ACHN (cell line): ENCODE measurements around the gene GNRH2.
"Not testable (repeated sequence)": the region's sequence is repeated elsewhere in the genome, so short reads cannot be mapped to it uniquely, and the experiment has no call there.

ENCODE experiments used
- DNase-seq: peaks from one replicate; pipeline ENCODE4 v3.0.0-alpha.2; 2015
- in situ Hi-C: cut with HindIII; loops from 2 replicates; pipeline ENCODE4 v1.10.0; 2017; ENCODE audit warnings: low sequenced_read_pairs, low pct_ligation_motif_present, low pct_unique_long_range_greater_than_20kb

GNRH2 gene

DNA sequence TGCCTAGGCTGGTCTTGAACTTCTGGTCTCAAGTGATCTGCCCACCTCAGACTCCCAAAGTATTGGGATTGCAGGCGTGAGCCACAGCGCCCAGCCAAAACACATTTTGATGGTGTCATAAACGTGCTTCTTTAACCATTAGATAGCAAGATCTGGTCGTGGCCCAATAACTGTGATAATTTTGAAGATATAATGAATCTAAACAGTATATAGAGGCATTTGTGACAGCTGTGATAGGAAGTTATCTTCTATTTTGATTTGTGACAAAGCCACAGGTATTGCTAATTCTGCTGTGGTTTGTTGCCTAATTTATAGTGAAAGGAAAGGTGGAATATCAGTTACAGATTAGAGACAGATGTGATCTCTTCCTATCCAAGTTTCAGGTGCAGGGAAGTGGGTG is 27.3 kb downstream of the GNRH2 start:
- no peak for DNase-seq
- in situ Hi-C loops = no loop called here

DNA sequence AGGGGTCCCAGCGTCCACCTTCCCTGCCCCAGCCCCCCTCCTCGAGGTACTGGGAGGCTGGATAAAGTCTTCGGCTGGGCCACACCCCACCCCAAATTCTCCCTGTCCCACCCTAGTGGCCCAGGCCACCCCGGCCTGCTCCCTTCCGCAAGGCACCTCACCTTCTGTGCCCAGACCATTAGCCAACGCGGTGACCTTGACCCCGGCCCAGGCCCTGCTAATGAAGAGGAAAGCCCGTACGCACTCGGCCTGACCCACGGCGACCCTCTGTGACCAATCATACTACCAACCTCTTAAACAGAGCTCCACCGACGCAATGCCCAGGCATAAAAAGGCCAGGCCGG is 27.8 kb downstream of the GNRH2 start:
- in situ Hi-C loops = no loop called here
- no peak for DNase-seq

DNA sequence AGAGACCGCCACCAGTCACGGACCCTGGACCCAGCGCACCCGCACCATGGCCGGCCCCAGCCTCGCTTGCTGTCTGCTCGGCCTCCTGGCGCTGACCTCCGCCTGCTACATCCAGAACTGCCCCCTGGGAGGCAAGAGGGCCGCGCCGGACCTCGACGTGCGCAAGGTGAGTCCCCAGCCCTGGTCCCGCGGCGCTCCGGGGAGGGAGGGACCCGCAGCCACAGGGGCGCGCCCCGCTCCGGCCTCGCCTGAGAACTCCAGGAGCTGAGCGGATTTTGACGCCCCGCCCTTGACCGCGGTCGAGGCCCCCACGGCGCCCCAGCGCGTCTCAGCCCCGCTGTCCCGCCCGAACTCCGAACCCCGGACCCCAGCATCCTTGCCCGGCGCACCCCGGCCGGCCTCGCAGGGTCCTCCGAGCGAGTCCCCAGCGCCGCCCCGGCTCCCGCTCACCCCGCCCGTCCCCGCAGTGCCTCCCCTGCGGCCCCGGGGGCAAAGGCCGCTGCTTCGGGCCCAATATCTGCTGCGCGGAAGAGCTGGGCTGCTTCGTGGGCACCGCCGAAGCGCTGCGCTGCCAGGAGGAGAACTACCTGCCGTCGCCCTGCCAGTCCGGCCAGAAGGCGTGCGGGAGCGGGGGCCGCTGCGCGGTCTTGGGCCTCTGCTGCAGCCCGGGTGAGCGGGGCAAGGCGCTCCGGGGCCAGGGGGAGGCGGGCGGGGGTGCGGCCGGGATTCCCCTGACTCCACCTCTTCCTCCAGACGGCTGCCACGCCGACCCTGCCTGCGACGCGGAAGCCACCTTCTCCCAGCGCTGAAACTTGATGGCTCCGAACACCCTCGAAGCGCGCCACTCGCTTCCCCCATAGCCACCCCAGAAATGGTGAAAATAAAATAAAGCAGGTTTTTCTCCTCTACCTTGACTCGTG is 28.4 kb downstream of the GNRH2 start, which contains the start of gene OXT:
OXT (plus strand) TSS at position 11 of the 920 bp plus-strand sequence; CDS start at position 47, 36 bp downstream.
- DNase-seq = no peak
- in situ Hi-C loops = no loop called here

DNA sequence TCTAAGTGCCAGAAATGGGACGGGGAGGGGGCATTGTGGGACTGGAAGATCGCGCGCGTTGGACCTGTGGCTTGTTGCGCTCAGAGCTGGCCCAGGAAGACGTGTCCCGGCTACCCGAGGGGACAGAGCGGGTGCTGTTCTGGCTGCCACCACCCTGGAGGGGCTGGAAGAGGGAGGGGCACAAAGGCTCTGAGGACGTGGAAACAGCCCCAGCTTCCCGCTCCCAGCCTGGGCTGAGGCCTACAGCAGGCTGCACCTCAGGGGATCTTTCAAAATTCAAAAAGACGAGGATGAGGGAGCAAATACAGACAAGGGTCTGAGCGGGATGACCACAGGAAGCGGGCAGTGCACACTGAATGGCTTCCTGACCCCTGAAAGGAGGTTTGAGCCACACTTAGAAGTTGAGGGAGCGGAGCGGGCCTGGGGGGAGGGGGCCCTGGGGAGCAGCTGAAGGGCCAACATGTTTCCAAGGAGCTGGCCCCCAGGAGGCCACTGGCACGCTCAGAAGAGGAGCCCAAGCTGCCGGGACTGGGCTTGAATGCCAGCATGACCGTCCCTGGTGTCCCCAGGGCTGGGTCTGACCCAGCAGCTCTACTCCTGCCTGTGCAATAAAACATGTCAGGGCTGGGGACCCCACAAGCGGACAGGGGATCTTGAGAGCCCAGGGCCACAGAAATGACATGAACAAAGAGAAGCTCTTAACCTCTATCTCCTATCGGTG is 29.3 kb downstream of the GNRH2 start:
- DNase-seq = no peak
- in situ Hi-C loops = no loop called here

DNA sequence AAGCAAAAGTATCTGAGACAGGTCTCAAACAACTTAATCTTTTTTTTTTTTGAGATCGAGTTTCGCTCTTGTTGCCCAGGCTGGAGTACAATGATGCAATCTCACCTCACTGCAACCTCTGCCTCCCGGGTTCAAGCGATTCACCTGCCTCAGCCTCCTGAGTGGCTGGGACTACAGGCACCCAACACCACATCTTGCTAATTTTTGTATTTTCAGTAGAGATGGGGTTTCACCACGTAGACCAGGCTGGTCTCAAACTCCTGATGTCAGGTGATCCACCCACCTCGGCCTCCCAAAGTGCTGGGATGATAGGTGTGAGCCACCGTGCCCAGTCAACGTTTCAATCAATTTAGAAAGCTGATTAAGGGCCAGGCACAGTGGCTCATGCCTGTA is 29.8 kb downstream of the GNRH2 start:
- DNase-seq, in situ Hi-C loops: not testable (repeated sequence)

DNA sequence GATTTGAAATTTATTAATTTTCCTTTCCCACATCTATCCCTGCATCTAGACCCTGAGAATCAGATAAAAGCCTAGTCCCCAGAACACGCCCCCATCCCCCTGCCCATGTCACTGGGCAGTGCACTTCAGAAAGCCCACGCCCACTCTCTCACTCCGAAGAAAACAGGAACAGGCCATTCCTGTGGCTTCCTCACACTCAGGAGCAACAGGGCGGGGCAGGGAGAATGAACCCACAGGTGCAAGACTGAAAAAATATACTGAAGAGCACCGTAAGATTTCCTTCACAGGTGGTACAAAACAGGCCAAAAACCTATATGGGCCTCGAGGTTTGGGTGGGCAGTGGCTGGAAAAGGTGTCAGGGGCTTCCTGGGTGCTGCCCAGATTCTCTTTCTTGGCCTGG is 31.4 kb downstream of the GNRH2 start:
- no peak for DNase-seq
- in situ Hi-C loops = no loop called here

DNA sequence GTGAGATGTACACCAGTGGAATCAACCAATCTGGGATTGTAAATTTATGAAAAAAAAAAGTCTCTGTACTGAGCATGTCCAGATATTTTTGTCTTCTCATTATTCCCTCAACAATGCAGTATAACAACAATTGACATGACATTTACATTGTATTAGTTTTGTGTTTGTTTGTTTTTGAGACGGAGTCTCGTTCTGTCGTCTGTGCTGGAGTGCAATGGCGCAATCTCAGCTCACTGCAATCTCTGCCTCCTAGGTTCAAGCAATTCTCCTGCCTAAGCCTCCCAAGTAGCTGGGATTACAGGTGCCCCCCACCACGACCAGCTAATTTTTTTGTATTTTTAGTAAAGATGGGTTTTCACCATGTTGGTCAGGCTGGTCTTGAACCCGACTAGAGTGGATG is 31.9 kb downstream of the GNRH2 start:
- in situ Hi-C loops, DNase-seq: not testable (repeated sequence)

DNA sequence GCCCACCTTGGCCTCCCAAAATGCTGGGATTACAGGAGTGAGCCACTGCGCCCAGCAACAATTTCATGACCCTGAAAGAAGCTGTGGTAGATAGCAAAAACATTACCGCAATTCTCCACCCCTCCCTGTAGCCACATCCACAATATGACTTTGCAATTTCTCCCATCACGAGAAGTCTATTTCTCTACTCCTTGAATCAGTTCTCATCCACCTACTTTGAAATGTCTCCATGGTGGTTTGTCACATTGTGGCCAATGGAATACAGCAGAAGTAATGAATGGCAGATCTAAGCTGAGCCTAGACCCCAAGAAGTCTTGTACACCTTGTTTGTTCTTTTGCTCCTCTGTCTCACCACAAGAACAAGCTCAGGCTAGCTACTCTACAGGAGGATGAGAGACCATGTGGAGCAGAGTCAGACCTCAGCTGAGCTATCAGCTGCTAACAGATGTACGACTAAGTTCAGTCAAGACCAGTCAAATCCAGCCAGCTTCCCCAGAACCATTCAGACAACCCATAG is 34.3 kb downstream of the GNRH2 start:
- DNase-seq = no peak
- in situ Hi-C loops = no loop called here

DNA sequence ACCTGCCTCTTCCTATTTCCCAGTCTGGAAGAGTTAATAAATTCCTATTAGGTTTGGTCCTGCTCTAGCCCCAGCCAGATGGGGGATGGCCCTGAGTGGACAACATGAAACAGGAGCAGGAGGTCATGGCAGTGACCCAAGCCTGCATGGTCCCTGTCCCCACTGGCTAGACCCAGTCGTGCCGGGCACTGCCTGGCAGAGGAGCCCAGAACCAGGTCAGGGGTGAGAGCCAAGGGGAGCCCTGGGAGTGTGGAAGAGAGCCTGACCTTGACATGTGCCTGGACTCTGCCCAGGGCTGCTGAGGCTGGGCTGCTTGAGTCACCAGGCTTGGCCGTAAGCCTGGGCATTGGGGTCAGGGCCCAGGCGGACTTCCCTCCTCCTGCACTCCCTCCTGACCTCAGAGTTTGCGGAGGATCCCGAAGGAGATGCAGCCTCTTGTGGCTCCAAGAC is 37.5 kb downstream of the GNRH2 start:
- peak; percentile 85 for DNase-seq
- in situ Hi-C loops = no loop called here

DNA sequence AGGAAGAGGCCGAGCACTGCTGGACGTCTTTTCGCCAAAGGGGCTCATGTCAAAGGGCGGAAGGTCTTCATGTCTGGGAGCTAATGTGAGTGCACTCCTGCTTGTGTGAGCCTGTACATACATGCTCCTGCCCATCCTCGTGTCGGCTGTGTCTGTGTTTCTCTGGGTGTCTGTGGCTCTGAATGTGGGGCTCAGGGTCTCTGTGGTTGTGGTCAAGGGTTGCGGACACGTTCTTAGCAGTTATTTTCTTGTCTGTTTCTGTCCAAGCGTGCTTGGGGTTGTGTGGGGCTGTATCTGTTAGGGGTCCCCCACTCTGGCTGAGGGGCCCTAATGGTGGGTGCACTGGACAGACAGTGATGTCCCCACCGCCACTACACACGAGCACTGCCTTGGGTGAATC is 38.2 kb downstream of the GNRH2 start:
- DNase-seq = peak; percentile 6
- in situ Hi-C loops = no loop called here

DNA sequence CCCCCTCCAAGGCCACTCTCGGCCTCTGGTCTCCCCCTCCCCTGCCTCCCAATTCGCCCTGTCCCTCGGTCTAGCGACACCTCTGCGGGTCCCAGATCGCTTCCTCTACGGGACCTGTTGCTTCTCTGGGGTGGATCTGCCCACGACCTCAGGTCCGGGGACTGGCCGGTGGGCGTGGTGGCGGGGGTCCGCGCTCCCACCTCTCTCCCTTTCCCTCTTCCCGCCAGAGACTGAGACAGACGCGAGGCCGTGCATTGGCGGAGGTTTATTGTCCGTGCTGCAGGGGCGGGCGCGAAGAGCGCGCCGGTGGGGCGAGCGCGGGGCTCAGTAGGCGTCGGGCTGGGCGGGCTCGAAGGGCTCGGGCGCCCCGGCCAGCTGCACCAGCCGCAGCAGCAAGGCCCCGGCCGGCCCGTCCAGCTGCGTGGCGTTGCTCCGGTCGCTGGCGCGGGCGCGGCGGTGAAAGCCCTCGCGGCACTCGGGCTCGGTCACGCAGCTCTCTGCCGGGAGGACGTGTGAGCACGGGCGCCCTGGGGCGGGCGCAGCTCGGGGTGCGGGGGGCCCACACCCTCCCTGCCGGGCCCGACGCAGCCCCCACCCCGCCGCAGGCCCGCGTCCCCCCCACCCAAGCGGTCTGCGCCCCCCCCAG is 39.0 kb downstream of the GNRH2 start:
- DNase-seq = no peak
- in situ Hi-C loops = no loop called here

DNA sequence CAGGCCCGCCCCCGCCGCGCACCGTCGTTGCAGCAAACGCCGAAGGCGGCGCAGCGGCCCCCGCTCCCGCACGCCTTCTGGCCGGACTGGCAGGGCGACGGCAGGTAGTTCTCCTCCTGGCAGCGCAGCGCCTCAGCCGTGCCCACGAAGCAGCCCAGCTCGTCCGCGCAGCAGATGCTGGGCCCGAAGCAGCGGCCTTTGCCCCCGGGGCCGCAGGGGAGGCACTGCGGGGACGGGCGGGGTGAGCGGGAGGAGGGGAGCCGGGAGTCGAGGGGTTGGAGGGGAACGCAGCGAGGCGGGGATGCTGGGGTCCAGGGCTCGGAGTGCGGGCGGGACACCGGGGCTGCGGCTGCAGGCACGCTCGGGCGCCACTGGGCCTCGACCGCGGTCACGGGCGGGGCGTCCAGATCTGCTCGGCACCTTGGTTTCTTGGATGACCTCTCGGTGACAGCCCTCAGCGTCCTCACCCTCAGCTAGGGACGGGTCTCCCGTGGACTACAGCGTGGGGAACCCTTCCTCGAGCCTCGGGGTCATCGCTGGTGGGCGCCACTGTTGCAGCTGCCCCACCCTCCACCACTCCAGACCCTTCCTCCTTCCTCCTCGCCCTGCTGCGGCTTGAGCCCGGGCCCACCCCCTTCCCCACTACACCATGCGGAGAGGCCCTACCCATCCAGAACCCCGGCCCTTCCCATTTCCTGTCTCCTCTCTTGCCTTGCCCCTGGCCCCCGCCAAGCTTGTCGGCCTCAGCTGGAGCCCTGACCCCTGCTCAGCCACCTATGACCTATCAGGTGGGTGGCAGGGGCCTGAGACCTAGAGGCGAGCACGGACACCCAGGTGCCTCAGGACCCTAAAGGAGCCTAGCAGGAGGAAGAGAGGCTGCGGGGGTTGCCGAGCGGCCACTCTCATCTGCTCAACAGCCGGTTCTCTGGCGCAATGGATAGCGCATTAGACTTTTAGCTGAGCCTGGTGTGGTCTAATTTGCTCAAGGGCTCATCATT is 39.8 kb downstream of the GNRH2 start:
- no peak for DNase-seq
- in situ Hi-C loops = no loop called here

DNA sequence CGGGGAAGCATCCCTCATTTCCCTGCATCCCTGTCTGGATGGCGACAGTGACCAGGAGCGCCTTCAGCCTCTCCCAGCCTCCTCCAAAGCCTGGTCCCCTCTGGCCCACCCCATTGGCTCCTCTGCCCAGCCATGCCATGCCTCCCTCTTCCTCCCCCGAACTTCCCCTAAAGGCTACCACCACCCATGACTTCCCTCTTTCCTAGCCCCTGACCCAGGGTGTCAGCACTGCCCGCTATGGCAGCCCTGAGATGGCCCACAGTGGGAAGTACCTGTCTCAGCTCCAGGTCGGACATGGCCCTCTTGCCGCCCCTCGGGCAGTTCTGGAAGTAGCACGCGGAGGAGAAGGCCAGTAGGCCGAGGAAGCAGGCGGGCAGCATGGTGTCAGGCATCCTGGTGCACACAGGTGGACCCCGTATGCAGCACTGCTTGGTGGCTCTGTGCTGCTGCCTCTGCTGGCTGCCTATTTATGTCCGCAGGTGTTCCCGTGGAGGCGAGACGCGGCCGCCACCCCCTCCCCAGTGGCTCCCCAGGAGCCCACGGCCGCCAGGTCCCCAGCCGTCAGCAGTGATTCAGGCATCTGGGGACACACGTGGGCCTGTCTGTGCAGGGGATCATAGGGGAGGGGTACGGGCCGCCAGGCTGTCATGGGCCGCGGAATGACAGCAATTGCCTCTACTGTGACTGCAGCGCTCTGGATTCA is 41.0 kb downstream of the GNRH2 start, which contains the start of gene AVP:
AVP (minus strand) TSS at position 442 of the 703 bp plus-strand sequence; CDS start at position 392, 50 bp downstream.
- no peak for DNase-seq
- in situ Hi-C loops = no loop called here

DNA sequence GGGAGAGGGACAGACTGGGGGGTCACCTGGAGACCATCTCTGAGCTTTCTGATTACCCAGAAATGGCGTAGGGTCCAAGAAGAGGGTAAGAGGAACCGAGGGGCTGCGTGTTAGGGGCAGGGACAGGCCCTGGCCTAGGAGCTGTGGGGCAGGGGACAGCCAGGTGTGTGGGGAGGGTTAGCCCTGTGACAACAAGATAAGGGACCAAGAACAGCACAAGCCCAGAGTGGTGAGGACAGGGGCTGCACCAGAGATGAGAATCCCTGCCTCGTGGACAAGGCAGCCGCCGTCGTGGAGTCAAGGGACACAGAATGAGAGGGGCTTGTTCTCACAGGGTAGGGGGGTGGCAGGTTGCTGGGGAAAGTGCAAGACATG is 41.6 kb downstream of the GNRH2 start:
- in situ Hi-C loops = no loop called here
- DNase-seq = no peak

DNA sequence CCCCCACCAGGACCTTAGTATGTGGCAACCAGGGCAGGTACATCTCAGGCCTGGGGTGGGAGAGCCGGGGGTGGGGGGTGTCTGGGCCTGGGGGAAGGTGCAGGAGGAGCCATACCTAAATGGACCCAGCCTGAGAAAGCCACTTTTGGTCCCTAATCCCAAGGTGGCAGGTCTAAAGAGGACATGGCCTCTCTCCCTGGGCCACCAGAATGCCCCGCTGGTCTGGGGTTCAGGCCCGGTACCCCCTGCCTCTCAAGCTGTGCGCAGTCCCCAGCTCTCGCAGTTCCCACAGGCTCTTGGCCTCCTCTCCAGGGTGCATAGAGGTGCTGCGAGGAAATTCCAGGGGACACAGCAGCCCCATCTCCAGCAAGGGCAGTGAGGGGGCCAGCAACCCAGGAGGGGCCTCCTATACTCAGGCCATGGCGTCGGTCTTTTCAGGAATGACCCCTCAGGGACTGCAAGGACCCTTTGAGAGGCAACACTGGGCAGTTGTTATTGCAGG is 42.2 kb downstream of the GNRH2 start:
- in situ Hi-C loops = no loop called here
- no peak for DNase-seq

DNA sequence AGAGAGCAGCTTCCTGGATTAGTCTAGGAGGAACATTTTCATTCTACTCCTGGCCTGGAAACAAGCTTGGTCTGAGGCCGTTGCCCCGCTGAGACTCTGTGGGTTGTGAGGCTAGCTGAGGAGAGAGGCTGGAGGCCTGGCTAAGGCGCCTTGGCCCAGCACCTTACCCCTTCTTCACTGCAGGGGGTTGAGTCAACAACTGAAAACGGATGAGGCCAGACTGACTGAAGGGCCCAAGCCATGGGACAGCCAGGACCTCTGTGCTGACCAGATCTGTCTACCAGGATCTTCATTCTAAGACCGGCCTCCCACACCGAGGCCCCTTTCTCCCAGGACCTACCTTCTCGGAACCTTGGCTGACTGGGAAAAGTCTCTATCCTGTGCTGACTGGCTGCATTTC is 44.6 kb downstream of the GNRH2 start:
- no peak for DNase-seq
- in situ Hi-C loops = no loop called here

DNA sequence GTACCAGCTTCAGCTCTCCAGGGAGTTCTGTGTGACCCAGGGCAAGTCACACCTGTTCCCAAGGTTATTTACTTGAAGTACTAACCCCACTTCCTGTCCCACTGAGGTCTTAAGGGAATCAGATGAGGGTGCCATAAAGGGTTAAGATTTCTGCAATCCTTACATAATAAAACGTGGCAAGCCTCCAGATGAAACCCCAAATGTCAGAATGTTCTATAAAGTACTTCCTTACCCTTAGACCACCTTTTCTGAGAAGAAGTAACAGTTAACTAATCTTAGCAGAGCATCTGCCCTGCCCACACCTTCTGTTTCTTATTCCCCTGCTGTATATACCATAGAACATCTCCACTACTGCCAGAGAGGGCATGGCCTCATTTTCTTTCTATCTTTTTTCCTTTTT is 47.1 kb downstream of the GNRH2 start:
- in situ Hi-C loops = no loop called here
- no peak for DNase-seq
